Mononuclear cell (primary cell): ENCODE data around the gene CPNE7. TPM values are rescaled to one million over a fixed set of nuclear protein-coding genes. Genes with fewer than 3 reads are reported as not detected.
"Not testable (repeated sequence)": the region's sequence is repeated elsewhere in the genome, so short reads cannot be mapped to it uniquely, and the experiment has no call there.

Experiments
- H3K27me3 ChIP-seq: 2 replicates; pipeline ENCODE4 v1.6.0; 2011; ENCODE audit warnings: low read length, control low read depth; ENCODE audit not compliant: insufficient read depth
- H3K4me1 ChIP-seq: 2 replicates; pipeline ENCODE4 v1.5.1; 2011; ENCODE audit warnings: mild to moderate bottlenecking, low read length, control low read depth; ENCODE audit not compliant: insufficient read depth
- H3K4me3 ChIP-seq: 2 replicates; pipeline ENCODE4 v1.5.1; 2011; ENCODE audit warnings: mild to moderate bottlenecking, low read length, moderate library complexity
- H3K9me3 ChIP-seq: 2 replicates; pipeline ENCODE4 v1.5.1; 2011; ENCODE audit warnings: low read depth, mild to moderate bottlenecking, control low read depth, low read length
- total RNA-seq: library from RNA; depleted of rRNA; stranded (reverse); fragments of >200 nt; gene quantifications from one replicate; pipeline ENCODE4 v1.2.3, GENCODE V29; 2012

CPNE7 gene
- total RNA-seq, 1 donor: 0.52 TPM

DNA sequence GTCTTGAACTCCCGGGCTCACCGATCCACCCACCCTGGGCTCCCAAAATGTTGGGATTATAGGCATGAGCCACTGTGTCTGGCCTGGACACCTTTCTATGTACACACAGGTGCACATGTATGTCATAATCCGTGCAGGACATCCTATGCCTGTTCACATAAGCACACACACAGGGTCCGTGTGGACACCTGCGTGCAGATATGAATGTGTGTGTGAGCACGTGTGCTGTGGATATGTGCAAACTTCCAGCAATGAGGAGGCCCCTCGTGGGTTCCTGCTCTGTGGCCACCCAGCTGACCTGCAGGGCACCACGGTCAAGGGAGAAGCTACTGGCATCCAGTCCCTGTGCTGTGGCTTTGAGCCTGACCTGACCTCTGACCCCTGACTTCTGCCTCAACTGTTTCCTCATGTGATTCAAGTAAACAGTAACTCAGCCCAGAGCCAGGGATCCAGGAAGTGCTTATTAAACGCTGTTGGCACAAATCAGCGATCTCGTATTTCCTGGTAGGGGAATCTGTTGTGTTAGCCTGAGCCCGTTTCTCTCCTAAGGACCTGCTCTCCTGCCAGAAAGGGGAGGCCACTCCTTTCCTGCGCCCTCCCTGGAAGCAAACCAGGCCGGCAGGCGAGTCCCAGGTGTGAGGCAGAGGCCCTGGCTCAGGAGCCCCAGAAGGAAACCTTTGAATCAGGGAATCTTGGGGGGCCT, 6.5 kb downstream of the CPNE7 start:
- Histone ChIP-seq H3K4me3 (no peak overlapping the region), H3K9me3 (no peaks in the 10 kb centered on the region), H3K4me1 (no peaks in the 10 kb centered on the region), H3K27me3 (no peaks in the 10 kb centered on the region)

- Histone ChIP-seq H3K9me3 (no peaks in the 10 kb centered on the region), H3K4me3 (no peak overlapping the region), H3K4me1 (no peaks in the 10 kb centered on the region), H3K27me3 (no peaks in the 10 kb centered on the region)
Measured at GRCh38 chr16:89582614-89583196, 7.1 kb downstream of the CPNE7 start.

DNA sequence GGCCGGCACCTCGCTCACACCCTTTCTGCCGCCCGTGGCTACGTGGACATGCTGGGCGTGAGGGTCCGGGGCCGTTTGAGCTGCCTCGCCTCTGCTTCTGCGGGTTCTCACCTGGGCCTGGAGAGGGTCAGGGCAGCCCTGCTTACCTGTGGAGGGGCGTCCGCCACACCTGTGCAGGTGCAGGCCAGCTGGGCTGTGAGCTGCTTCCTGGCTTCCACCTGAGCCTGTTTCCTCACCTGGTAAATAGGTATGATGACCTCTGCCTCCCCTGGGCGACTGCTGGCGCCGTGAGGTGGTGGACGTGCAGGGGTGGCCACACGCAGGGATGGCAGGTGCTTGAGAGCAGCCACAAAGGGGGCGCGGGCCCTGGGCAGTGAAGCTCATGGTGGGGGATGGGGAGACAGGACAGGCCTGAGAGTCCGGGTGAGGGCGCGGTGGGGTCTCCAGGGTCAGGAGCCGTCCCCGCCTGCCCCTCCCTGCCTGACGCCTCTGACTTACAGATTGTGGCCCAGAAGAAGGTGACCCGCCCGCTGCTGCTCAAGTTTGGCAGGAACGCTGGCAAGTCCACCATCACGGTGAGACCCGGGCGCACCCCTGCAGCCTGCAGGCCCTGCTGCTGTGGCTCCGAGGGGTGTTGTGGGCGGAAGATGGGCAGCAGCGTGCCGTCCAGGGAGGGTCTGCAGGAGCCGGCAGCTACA, 7.8 kb downstream of the CPNE7 start:
- no peaks in the 10 kb centered on the region for H3K27me3 ChIP-seq
- H3K4me1 ChIP-seq: no peaks in the 10 kb centered on the region
- H3K4me3 ChIP-seq: no peak overlapping the region
- no peaks in the 10 kb centered on the region for H3K9me3 ChIP-seq

GRCh38 chr16:89583895-89584644, 8.5 kb downstream of the CPNE7 start:
- Histone ChIP-seq H3K4me3 (no peak overlapping the region), H3K4me1 (no peaks in the 10 kb centered on the region), H3K9me3 (no peaks in the 10 kb centered on the region), H3K27me3 (no peaks in the 10 kb centered on the region)

DNA sequence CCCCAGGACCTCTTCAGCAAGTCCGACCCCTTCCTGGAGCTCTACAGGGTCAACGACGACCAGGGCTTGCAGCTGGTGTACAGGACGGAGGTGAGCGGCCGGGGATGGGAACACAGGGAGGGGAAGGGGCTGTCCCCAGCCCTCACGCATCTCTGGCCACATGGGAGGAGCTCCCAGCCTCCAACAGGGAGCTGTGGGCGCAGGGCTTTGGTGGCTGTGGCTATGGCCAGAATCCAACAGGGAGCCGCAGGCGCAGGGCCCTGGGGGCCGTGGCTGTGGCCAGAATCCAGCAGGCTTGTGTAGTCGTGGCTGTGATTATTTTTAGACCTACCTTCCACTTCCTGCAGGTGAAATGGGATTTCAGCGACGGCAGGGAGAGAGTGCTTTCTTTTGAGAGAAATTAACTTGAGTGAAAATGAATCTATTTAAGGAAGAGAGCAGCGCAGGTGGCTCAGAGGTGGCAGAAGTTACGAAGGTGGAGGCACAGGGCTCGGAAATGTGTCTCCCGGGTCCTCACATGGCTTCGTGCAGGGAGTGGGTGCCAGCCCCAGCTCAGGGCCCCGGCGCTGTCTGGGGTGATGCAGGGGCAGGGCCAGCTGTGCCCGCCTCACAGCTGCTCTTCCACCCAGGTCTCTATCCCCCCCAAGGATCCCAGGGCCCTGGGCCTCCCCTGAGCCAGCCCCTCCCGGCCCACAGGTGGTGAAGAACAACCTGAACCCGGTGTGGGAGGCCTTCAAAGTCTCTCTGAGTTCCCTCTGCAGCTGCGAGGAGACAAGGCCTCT, 9.4 kb downstream of the CPNE7 start:
- Histone ChIP-seq H3K27me3 (no peaks in the 10 kb centered on the region), H3K9me3 (no peaks in the 10 kb centered on the region), H3K4me3 (no peak overlapping the region), H3K4me1 (no peaks in the 10 kb centered on the region)

GRCh38 chr16:89586218-89586617, 10.7 kb downstream of the CPNE7 start:
- Histone ChIP-seq H3K9me3 (no peaks in the 10 kb centered on the region), H3K4me1 (no peaks in the 10 kb centered on the region), H3K27me3 (no peaks in the 10 kb centered on the region), H3K4me3 (no peak overlapping the region)

GRCh38 chr16:89586853-89587252, 11.3 kb downstream of the CPNE7 start:
- Histone ChIP-seq H3K9me3 (no peaks in the 10 kb centered on the region), H3K27me3 (no peaks in the 10 kb centered on the region), H3K4me3 (no peak overlapping the region), H3K4me1 (no peaks in the 10 kb centered on the region)

GRCh38 chr16:89587676-89588075, 12.1 kb downstream of the CPNE7 start:
- H3K27me3 ChIP-seq, H3K4me3 ChIP-seq, H3K4me1 ChIP-seq, H3K9me3 ChIP-seq: not testable (repeated sequence)

- no peaks in the 10 kb centered on the region for H3K27me3 ChIP-seq
- no peaks in the 10 kb centered on the region for H3K9me3 ChIP-seq
- H3K4me3 ChIP-seq: no peak overlapping the region
- peaks cover 3% of the 10 kb centered on the region for H3K4me1 ChIP-seq
Measured at GRCh38 chr16:89588413-89589109, 13.0 kb downstream of the CPNE7 start.

DNA sequence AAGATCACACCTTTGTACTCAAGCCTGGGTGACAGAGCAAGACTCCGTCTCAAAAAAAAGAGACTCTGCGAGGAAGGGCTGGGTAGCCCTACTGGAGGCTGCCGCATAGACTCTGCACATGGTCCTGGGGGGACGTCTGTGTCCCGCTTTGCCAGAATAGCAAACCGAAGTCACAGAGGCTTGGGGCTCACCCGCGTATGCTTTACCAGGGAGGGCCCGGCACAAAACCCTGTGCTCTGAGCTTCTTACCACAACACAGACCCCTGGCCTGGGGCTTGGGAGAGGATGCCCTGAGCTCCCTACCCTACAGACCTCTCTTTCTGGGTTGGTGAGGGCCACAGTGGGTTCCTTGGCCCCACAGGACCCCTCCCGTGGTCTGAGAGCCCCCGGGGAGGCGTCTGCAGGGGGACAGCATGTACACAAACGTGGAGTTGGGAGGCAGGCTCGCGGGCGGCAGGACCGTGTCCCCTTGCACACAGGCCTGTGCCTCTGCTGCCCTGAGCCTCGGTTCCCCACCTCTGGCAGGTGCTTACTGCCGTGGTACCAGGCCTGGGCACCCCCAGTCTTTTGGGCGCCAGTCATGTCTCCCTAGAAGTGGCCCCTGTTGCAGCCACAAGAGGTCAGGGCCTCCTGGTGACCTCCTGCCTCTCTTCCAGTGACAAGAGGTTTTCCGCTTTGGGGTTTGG, 13.8 kb downstream of the CPNE7 start:
- H3K4me1 ChIP-seq: peaks cover 5% of the 10 kb centered on the region
- no peaks in the 10 kb centered on the region for H3K9me3 ChIP-seq
- H3K27me3 ChIP-seq: no peaks in the 10 kb centered on the region
- H3K4me3 ChIP-seq: no peak overlapping the region

- Histone ChIP-seq H3K27me3 (no peaks in the 10 kb centered on the region), H3K4me3 (no peak overlapping the region), H3K4me1 (peaks cover 5% of the 10 kb centered on the region), H3K9me3 (no peaks in the 10 kb centered on the region)
Measured at GRCh38 chr16:89593841-89594240, 18.3 kb downstream of the CPNE7 start.

- no peaks in the 10 kb centered on the region for H3K27me3 ChIP-seq
- H3K4me1 ChIP-seq: peaks cover 5% of the 10 kb centered on the region
- H3K4me3 ChIP-seq: no peak overlapping the region
- no peaks in the 10 kb centered on the region for H3K9me3 ChIP-seq
Measured at GRCh38 chr16:89595330-89596060, 19.9 kb downstream of the CPNE7 start.

- Histone ChIP-seq H3K4me3 (no peak overlapping the region), H3K9me3 (no peaks in the 10 kb centered on the region), H3K27me3 (no peaks in the 10 kb centered on the region), H3K4me1 (peaks cover 5% of the 10 kb centered on the region)
Measured at GRCh38 chr16:89596061-89596689, 20.6 kb downstream of the CPNE7 start.
